ENCODE results near the gene NFXL1. TPM values are rescaled to one million over a fixed set of nuclear protein-coding genes. Genes with fewer than 3 reads are reported as not detected.
A peak's percentile ranks its signal among the peaks of the same experiment; 100 is the strongest.

Gene NFXL1
- total RNA-seq, 1 donor from 2014 or later, result 9.7 TPM

- ATAC-seq, result peak; percentile 27
Observed at GRCh38 chr4:47830265-47831025, 83.9 kb downstream of the NFXL1 start.

- ATAC-seq, result no peak
Observed at GRCh38 chr4:47829438-47829837, 84.9 kb downstream of the NFXL1 start.

- ATAC-seq, result no peak
Observed at GRCh38 chr4:47827343-47828047, 86.9 kb downstream of the NFXL1 start.

- no peak for ATAC-seq
Observed at GRCh38 chr4:47824840-47825239, 89.5 kb downstream of the NFXL1 start.

GRCh38 chr4:47819178-47819577 lies 95.2 kb downstream of the NFXL1 start:
- ATAC-seq, result no peak

- ATAC-seq, result no peak
Observed at GRCh38 chr4:47817275-47817674, 97.1 kb downstream of the NFXL1 start.

GRCh38 chr4:47816748-47817147 lies 97.6 kb downstream of the NFXL1 start:
- ATAC-seq, result no peak

- ATAC-seq, result no peak
Observed at GRCh38 chr4:47814618-47815295, 99.6 kb downstream of the NFXL1 start.

GRCh38 chr4:47809654-47810203 lies 104.7 kb downstream of the NFXL1 start:
- no peak for ATAC-seq

GRCh38 chr4:47804598-47804997 lies 109.8 kb downstream of the NFXL1 start:
- ATAC-seq, result no peak

- ATAC-seq, result no peak
Observed at GRCh38 chr4:47801481-47802002, 112.8 kb downstream of the NFXL1 start.

GRCh38 chr4:47798165-47798564 lies 116.2 kb downstream of the NFXL1 start:
- ATAC-seq, result no peak

Other genes starting within 250 kb of the NFXL1 start
- 0.88 TPM for gene CORIN, start 76.5 kb downstream of the NFXL1 start, total RNA-seq
- gene CNGA1, start 102.1 kb upstream of the NFXL1 start, total RNA-seq, result 7.2 TPM
- 44.2 TPM for gene NIPAL1, start 102.2 kb upstream of the NFXL1 start, total RNA-seq
- gene TXK, start 219.7 kb upstream of the NFXL1 start, total RNA-seq, result 1.4 TPM